Kidney capillary endothelial cell (primary cell): Measurements from ENCODE around the gene PDZK1IP1.

ENCODE experiments used
- DNase-seq: peaks from one replicate; pipeline ENCODE4 v3.0.0-alpha.2; 2018; ENCODE audit warnings: low spot score

Gene PDZK1IP1

DNA sequence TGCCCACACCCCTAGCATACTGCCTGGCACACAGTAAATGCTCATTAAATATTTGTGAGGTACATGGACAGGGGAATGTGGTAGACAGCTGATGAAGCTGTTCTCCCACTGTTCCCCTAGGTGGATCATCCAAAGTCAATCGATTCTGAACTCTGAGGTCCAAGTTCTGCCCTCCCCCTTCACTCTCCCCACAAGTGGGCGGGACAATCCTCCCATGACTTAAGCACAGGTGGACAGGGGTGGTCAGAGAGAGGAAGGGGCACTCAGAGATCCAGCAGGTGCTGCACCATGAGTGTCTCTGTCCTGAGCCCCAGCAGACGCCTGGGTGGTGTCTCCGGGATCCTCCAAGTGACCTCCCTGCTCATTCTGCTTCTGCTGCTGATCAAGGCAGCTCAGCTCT lies 52.6 kb downstream of the PDZK1IP1 start, which contains the start of gene CYP4A22:
CYP4A22 (plus strand) TSS at position 244 of the 400 bp plus-strand sequence; CDS start at position 289, 45 bp downstream.
- DNase-seq, result no peak
